GM18867 (cell line): ENCODE measurements around the gene F13A1.

Experiments used
- ATAC-seq: cut with Tn5 transposase; IDR thresholded peaks from one replicate; pipeline ENCODE4 v1.9.1; 2021; ENCODE audit warnings: mild to moderate bottlenecking, moderate library complexity; ENCODE audit not compliant: unreplicated experiment

F13A1 gene

GRCh38 chr6:6196762-6197161 lies 123.7 kb downstream of the F13A1 start:
- ATAC-seq, result no peak

DNA sequence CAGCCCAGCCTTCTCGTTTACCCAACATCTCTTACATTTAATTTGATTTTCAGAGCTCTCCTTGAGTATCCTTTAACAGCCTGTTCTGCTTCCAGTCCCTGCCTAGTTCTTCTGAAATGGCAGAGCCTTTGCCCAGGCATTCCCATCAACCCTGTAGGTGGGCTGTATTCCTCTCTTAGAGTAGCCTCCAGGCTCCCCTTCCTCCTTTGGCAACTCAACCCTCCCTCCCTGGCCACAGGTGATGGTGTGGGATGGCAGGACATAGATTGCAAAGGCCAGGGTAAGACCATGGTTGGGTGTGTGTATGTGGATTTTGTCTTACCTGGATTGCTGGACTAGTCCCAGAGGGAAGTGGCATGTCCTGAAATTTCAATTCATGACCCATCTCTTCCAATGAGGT lies 125.4 kb downstream of the F13A1 start:
- ATAC-seq, result no peak

GRCh38 chr6:6193221-6193745 lies 127.2 kb downstream of the F13A1 start:
- ATAC-seq, result no peak

- ATAC-seq, result no peak
These were observed 128.6 kb downstream of the F13A1 start for GRCh38 chr6:6191909-6192308.

DNA sequence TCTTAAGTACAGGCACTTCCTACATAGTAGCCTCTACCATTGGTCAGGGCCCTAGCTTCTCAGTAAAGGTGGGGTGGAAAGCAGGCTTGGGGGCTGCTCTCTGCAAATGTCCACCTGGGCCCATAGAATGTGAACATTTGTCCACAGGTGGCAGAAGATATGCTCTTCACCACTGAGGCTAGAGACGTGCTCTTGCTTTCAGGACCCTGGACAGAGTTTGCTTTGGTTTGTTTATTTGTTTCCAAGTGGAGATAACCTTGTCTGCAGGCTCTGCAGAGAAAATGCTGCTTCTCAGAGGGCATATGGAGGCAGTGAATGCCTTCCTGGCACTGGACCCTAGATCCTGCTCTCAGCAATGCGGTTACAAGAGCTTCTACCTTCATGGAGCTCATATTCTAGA lies 129.0 kb downstream of the F13A1 start:
- no peak for ATAC-seq

DNA sequence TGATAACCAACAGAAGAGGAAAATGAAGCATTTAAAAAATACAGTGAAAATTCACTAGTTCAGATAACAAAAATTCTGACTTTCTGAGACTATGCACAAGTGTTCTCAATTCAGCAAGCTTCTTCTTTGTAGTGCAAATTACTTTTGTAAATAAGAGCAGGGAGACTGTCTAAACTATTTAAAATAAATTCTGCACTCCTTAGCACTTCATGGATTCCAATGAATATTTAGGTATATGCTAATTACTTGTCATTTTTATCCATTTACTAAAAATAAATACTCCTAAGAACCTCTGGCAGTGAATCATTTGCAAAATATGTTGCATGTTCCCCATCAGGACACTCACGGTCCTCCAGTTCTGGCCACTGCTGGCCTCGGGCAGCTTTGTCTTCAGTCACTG lies 139.8 kb downstream of the F13A1 start:
- ATAC-seq, result no peak

DNA sequence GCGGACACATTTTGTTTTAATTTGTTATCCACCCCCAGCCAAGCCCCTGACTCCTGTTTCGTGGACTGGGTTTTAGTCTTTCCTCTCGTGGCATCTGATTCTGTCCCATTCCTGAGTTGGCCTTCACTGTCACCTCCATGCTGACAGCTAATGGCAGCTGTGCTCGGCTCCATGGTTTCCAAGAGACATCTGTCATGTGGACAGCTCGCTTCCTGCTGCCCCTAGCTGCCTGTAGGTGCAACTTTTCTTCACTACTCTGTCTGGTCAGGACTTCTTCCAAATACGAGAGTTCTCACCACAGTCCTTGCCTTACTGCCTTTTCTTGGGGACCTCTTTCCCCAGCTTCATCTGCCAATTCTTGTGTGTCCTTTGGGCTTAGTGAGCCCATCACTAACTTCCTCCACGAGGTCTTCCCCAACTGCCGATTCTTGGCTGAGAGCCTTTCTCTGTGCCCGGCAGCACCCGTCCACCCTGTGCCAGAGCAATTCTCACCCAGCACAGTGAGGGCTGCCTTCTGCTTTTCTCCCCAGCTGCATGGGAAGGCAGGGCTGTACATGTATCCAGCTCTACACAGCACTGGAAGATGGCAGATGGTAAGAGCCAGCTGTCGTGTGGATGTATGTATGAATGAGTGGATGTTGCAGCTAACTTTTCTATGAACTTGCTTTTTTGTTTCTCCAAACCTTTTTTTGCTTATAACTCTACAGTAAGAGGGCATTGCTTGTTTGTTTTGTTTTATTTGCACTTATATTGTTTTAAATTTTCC lies 140.4 kb downstream of the F13A1 start:
- ATAC-seq, result no peak

DNA sequence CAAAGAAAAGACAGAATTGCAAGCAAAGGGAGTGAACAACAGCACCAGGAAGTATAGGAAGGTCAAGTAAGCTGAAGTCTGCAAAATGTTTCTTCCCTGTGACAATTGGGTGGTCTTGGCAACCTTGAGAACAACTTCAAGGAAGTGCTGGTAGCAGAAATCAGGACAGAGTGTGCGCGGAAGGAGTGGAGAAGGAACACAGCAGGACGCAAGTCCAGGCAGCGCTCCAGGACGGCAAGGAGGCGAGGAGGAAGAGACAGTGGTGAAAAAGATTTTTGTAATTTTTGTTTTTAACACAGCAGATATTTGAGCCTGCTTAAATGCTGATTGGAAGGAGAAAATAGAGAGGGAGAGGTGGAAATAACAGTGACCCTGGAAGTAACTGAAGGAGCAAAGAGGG lies 141.7 kb downstream of the F13A1 start:
- no peak for ATAC-seq

GRCh38 chr6:6177754-6178153 lies 142.7 kb downstream of the F13A1 start:
- no peak for ATAC-seq

DNA sequence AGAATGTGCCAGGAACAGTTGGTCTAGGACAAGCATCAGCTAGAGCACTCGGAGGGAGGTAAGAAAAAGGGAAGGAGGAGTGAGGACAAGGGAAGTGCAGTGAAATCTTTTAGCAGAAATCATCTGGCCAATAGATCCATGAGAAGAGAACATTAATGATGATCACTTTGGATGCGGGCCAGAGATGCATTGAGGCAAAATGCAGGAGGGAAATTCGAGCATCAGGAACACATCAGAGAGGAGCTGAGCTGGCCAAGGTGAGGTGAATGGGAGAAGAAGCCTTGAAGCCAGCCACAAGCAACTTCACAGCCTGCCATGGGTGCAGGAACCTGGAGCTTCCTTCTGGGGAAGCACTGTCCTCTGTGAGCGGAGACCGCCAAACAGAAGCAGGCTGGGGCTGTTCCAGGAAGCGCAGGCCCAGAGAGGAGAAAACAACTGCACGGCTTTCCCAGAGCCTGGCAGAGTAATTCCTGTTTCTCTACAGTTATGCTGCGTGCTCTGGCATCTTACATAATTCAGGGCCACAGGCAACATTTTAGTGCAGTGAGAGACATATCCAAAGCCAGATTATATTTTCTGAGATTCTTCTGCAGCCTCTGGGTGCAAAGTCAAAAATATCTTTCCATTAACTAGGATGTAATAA lies 143.8 kb downstream of the F13A1 start:
- no peak for ATAC-seq

GRCh38 chr6:6176127-6176526 lies 144.3 kb downstream of the F13A1 start:
- ATAC-seq, result no peak

DNA sequence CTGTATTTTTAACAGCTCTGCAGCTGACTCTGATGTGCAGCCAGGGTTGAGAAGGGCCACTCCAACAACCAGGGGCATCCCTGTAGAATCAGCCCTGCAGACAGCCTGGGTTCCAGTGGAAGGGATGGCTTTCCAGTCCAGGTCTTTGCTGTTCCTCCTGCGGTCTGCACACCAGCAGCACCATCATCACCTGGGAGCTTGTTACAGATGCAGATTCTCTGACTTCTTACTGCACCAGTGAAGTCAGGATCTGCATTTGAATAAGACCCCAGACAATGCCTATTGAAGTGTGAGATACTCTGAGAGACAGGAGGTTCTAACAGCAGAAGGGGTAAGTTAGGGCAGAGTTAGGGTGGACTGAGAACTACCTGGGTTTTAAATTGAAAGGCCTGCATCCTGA lies 151.3 kb downstream of the F13A1 start:
- no peak for ATAC-seq

- no peak for ATAC-seq
These were observed 154.4 kb downstream of the F13A1 start for GRCh38 chr6:6166064-6166463.

DNA sequence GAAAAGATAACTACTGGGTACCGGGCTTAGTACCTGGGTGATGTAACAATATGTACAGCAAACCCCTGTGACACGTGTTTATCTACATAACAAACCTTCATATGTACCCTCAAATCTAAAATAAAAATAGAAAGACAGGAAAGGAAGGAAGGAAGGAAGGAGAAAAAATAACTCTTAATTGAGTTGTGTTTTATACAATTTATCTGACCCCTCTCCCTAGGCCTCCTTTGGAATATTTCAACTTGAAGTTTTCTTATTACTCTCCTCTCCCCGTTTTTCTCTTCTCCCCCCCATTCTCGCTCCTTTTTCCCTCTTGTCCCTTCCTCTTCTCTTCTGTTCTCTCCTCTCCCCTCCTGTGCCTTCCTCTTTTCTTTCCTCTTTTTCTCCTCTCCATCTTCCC lies 156.1 kb downstream of the F13A1 start:
- no peak for ATAC-seq

DNA sequence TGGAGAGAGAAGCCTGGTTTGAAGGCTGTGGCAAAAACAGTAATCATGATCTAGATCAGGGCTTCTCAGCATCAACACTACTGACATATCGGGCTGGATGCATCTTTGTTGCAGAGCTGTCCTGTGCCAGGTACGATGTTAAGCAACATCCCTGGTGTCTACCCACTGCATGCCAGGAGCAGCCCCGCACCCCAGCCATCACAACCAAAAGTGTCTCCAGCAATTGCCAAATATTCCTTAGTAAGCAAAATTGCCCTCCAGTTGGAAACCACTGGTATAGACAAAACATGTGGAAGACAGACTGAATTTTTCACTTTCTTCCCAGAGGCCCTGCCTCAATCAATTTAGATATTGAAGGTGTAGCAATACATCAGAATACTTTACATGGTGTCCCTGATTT lies 166.1 kb downstream of the F13A1 start:
- no peak for ATAC-seq

DNA sequence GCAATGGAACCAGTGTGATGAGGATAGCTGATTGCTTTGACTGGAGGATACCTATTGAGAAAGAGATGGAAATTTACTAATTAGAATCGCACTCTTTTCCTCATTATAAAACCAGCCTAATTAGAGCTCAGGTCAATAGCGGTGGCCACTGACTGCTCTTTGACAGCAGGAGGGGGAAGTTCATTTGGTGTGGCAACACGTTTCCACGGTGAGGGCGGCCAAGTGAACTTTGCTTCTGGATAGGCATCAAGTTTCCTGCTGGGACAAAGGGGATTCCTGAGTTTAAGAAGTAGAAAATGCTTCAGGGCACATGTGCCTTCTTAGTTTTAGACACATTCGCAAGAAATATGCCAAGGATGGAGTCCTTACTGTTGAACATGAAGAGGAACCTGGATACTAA lies 168.4 kb downstream of the F13A1 start:
- ATAC-seq, result no peak

GRCh38 chr6:6148192-6148815 lies 172.2 kb downstream of the F13A1 start:
- no peak for ATAC-seq

GRCh38 chr6:6131492-6132109 lies 188.9 kb downstream of the F13A1 start:
- ATAC-seq, result peak; percentile 60

DNA sequence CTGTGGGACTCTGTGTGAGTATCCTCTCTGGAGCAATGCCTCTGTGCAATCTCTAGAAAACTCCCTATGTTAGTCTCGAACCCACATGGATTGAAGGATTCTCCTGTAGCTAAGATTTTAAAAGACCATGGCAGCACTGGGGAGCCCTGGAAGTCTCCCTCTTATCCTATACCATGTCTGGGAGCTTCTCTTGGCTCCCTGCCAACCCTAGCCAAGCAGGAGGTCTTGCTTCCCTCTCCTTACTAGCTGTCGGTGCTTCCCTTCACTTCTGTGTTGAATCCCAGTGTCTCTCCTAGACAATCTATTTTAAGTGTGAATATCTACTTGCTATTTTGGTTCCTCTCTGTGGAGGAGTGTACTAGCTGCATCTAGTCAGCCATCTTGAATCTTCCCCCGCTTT lies 195.0 kb downstream of the F13A1 start:
- no peak for ATAC-seq

DNA sequence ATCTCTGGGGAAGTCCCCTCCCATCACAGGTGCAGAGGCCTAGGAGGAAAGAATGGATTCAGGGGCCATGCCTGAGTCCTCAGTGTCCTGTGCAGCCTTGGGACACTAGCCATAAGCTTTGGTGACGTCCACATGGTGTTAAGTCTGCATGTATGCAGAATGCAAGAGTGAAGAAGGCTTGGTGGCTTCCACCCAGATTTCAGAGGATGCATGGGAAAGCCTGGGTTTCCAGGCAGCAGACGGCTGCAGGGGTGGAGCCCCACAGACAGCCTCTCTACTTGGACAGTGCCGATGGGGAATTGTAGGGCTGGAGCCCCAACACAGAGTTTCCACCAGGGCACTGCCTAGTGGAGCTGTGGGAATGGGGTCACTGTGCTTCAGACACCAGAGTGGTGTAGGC lies 196.7 kb downstream of the F13A1 start:
- ATAC-seq, result no peak

DNA sequence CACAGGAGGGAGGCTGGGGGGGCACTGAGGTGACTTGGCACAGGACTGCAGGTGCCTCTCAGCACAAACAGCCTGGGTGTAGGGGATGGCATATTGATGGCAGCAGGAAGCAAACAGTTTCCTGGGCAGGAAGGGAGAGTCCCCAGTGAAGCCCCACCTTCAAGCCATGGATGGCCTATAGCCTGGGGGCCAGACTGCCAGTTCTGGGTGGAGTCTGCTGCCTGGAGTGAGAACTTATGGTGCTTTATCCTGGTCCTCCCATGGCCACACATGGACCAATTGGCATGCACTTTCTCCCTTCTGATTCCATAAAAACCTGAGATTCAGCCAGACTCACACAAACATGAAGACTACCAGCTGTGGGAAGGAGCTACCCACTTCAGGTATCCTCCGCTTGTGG lies 198.5 kb downstream of the F13A1 start:
- ATAC-seq, result no peak
